ENCODE data around the gene CAP2.

CAP2 gene

DNA sequence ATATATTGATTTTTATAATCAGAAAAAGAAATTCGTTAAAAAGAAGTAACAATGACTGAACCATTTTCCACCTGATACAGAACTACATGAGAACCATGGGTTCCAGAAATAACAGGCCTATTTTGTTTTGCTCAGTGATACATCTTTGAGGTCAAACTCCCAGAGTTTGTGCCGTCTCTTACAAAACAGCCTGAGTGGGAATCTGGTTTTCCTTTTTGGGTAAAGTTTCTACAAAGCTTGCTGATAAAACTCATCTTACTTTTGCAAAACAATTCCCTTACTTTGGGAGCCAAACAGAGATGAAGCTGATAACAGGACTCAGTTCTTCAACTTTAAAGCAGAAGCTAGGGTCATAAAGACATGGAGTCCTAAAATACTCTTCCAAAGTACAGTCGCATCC, 108.0 kb downstream of the CAP2 start:
- WGBS, 2 donors (ENCODE audit: extremely low coverage in 2 of 2, insufficient read length in 2 of 2, insufficient replicate concordance in 1 of 2), result no CpG with 5 or more reads among the region's 3 CpGs
- Histone ChIP-seq H4K8ac (ENCODE audit: low read depth, low read length) (no peak overlapping the region), H3K27me3 (ENCODE audit: control insufficient read depth in 3 of 3, insufficient read depth in 3 of 3, low read depth in 1 of 3, low read length in 3 of 3) (no peaks in the 10 kb centered on the region)

DNA sequence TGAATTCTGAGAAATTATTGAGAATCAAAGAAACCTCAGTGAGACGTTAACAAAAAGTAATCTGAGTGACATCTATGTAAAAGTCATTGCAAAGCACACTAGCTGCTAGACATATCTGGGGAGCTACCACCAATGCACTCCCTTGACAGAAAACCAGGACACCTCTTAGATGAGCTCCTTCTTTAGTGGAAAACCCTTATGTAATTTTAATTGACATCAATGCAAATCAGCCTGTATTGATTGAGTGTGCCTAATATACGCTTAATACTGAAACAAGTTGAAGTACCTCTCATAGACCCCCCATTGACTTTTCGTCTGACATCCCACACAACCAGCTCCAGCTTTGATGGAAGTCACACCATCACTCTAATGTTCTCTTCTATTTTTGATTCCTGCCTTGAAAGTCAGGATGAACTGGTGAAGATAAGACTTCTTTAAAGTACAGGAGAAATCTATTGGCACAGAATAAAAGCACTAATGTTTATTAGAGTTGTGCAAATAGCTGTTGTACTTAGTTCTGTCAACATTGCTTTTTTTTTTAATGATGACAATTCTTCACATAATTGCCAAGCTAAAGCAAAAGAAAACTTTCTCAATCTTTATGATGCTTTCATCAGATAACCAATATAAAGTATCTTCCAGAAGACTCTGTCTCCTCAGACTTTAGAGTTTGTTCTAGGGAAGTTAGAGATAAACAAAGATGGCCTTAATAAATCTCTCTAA, 108.7 kb downstream of the CAP2 start:
- Histone ChIP-seq H3K27ac (replicated peaks; ENCODE audit: low read length) (no peak overlapping the region), H4K8ac (ENCODE audit: low read depth, low read length) (no peak overlapping the region), H3K79me1 (ENCODE audit: low read depth, low read length) (no peaks in the 10 kb centered on the region), H3K14ac (ENCODE audit: low read length) (no peak overlapping the region), H3K4ac (ENCODE audit: low read length) (no peak overlapping the region), H3K36me3 (replicated peaks in 1 of 2; ENCODE audit: control insufficient read depth in 2 of 2, insufficient read depth in 2 of 2, low read length in 2 of 2) (peaks cover 0 to under 1% of the 10 kb centered on the region in 2 donors), H2BK12ac (ENCODE audit: low read length) (no peak overlapping the region), H2AFZ (ENCODE audit: low read length) (no peak overlapping the region), H3K9me3 (replicated peaks in 1 of 2; ENCODE audit: control insufficient read depth in 2 of 2, insufficient read depth in 1 of 2, low read depth in 1 of 2, low read length in 2 of 2) (no peaks in the 10 kb centered on the region), H3K4me1 (ENCODE audit: control insufficient read depth in 2 of 2, insufficient read depth in 1 of 2, low read depth in 1 of 2, low read length in 2 of 2) (peaks cover 0 to 4% of the 10 kb centered on the region in 2 donors), H3K9ac (ENCODE audit: low read depth, low read length, poor library complexity) (no peak overlapping the region), H2BK120ac (ENCODE audit: low read depth, low read length) (no peak overlapping the region), H3K18ac (ENCODE audit: low read length) (no peak overlapping the region), H2BK15ac (ENCODE audit: low read length) (no peak overlapping the region), H2AK5ac (ENCODE audit: low read depth, low read length) (no peak overlapping the region), H4K91ac (ENCODE audit: low read depth, low read length, poor library complexity) (no peak overlapping the region), H3K27me3 (ENCODE audit: control insufficient read depth in 3 of 3, insufficient read depth in 3 of 3, low read depth in 1 of 3, low read length in 3 of 3) (no peaks in the 10 kb centered on the region), H3K4me3 (ENCODE audit: low read length in 2 of 2) (no peak overlapping the region), H3K4me2 (ENCODE audit: insufficient read depth, low read length, poor library complexity, severe bottlenecking) (no peak overlapping the region), H2BK5ac (ENCODE audit: low read length) (no peak overlapping the region), H3K23ac (ENCODE audit: low read depth, low read length, poor library complexity) (no peak overlapping the region)
- no peak for DNase-seq (ENCODE audit: low spot score)
- WGBS, 2 donors (ENCODE audit: extremely low coverage in 2 of 2, insufficient read length in 2 of 2, insufficient replicate concordance in 1 of 2), result no CpG with 5 or more reads among the region's 3 CpGs

More for the DNA sequence above, 108.0 kb downstream of the CAP2 start:
- H3K36me3 ChIP-seq (replicated peaks in 1 of 2; ENCODE audit: control insufficient read depth in 2 of 2, insufficient read depth in 2 of 2, low read length in 2 of 2), result no peaks in the 10 kb centered on the region
- H2BK15ac ChIP-seq (ENCODE audit: low read length), result no peak overlapping the region
- peaks cover 0 to 4% of the 10 kb centered on the region in 2 donors for H3K4me1 ChIP-seq (ENCODE audit: control insufficient read depth in 2 of 2, insufficient read depth in 1 of 2, low read depth in 1 of 2, low read length in 2 of 2)
- no peak overlapping the region for H2AFZ ChIP-seq (ENCODE audit: low read length)
- no peak for DNase-seq (ENCODE audit: low spot score)
- H3K4me3 ChIP-seq (ENCODE audit: low read length in 2 of 2), result no peak overlapping the region
- no peak overlapping the region for H4K91ac ChIP-seq (ENCODE audit: low read depth, low read length, poor library complexity)
- no peaks in the 10 kb centered on the region for H3K79me1 ChIP-seq (ENCODE audit: low read depth, low read length)
- H3K27ac ChIP-seq (replicated peaks; ENCODE audit: low read length), result no peak overlapping the region
- H3K9ac ChIP-seq (ENCODE audit: low read depth, low read length, poor library complexity), result no peak overlapping the region
- no peak overlapping the region for H2BK5ac ChIP-seq (ENCODE audit: low read length)
- H3K14ac ChIP-seq (ENCODE audit: low read length), result no peak overlapping the region
- no peaks in the 10 kb centered on the region for H3K9me3 ChIP-seq (replicated peaks in 1 of 2; ENCODE audit: control insufficient read depth in 2 of 2, insufficient read depth in 1 of 2, low read depth in 1 of 2, low read length in 2 of 2)
- H3K4ac ChIP-seq (ENCODE audit: low read length), result no peak overlapping the region
- H3K18ac ChIP-seq (ENCODE audit: low read length), result no peak overlapping the region
- H2AK5ac ChIP-seq (ENCODE audit: low read depth, low read length), result no peak overlapping the region
- H3K4me2 ChIP-seq (ENCODE audit: insufficient read depth, low read length, poor library complexity, severe bottlenecking), result no peak overlapping the region
- H2BK120ac ChIP-seq (ENCODE audit: low read depth, low read length), result no peak overlapping the region
- H2BK12ac ChIP-seq (ENCODE audit: low read length), result no peak overlapping the region
- H3K23ac ChIP-seq (ENCODE audit: low read depth, low read length, poor library complexity), result no peak overlapping the region

DNA sequence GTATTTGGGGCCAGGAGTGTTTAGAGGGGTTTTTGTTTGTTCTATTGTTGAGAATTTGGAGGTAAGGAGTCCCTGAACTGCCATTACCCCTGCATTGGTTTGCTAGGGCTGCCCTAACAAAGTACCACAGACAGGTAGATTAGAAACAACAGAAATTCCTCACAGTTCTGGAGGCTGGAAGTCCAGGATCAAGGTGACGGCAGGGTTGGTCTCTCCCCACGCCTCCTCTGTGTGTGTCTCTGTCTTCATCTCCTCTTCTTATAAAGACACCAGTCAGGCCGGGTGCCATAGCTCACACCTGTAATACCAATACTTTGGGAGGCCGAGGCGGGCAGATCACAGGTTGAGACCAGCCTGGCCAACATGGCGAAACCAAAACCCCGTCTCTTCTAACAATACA, 109.7 kb downstream of the CAP2 start:
- DNase-seq (ENCODE audit: low spot score), result no peak
- Histone ChIP-seq H3K9ac (ENCODE audit: low read depth, low read length, poor library complexity) (no peak overlapping the region), H3K18ac (ENCODE audit: low read length) (no peak overlapping the region), H3K14ac (ENCODE audit: low read length) (no peak overlapping the region), H3K36me3 (replicated peaks in 1 of 2; ENCODE audit: control insufficient read depth in 2 of 2, insufficient read depth in 2 of 2, low read length in 2 of 2) (peaks cover 2% of the 10 kb centered on the region in 2 donors), H3K27me3 (ENCODE audit: control insufficient read depth in 3 of 3, insufficient read depth in 3 of 3, low read depth in 1 of 3, low read length in 3 of 3) (no peaks in the 10 kb centered on the region), H2BK15ac (ENCODE audit: low read length) (no peak overlapping the region), H3K79me1 (ENCODE audit: low read depth, low read length) (no peaks in the 10 kb centered on the region), H3K23ac (ENCODE audit: low read depth, low read length, poor library complexity) (no peak overlapping the region), H4K8ac (ENCODE audit: low read depth, low read length) (no peak overlapping the region), H2AFZ (ENCODE audit: low read length) (no peak overlapping the region), H3K4me2 (ENCODE audit: insufficient read depth, low read length, poor library complexity, severe bottlenecking) (no peak overlapping the region), H2BK12ac (ENCODE audit: low read length) (no peak overlapping the region), H2BK120ac (ENCODE audit: low read depth, low read length) (no peak overlapping the region), H2AK5ac (ENCODE audit: low read depth, low read length) (no peak overlapping the region), H3K4me1 (ENCODE audit: control insufficient read depth in 2 of 2, insufficient read depth in 1 of 2, low read depth in 1 of 2, low read length in 2 of 2) (peaks cover 0 to under 1% of the 10 kb centered on the region in 2 donors), H3K9me3 (replicated peaks in 1 of 2; ENCODE audit: control insufficient read depth in 2 of 2, insufficient read depth in 1 of 2, low read depth in 1 of 2, low read length in 2 of 2) (no peaks in the 10 kb centered on the region), H3K4ac (ENCODE audit: low read length) (no peak overlapping the region), H4K91ac (ENCODE audit: low read depth, low read length, poor library complexity) (no peak overlapping the region), H3K4me3 (ENCODE audit: low read length in 2 of 2) (no peak overlapping the region), H2BK5ac (ENCODE audit: low read length) (no peak overlapping the region), H3K27ac (replicated peaks; ENCODE audit: low read length) (no peak overlapping the region)
- no CpG with 5 or more reads among the region's 7 CpGs for WGBS, 2 donors (ENCODE audit: extremely low coverage in 2 of 2, insufficient read length in 2 of 2, insufficient replicate concordance in 1 of 2)

DNA sequence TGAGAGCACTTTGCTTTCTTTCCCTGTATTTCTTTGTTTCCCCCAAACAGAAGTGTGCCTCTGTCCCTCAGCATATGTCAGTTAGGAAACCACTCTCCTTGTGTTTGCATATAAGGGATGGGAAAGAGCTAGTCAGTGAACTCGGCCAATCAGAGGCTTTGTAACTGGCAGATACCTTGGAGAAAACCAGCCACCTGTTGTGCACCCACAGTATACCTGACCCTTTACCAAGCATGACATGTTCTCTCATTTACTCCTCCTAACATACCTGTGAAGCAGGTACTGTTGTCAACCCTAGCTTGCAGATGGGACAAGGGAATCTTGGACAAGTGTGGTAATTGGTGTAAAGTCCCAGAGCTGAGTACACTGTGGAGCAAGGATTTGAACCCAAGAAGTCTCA, 110.6 kb downstream of the CAP2 start:
- WGBS, 2 donors (ENCODE audit: extremely low coverage in 2 of 2, insufficient read length in 2 of 2, insufficient replicate concordance in 1 of 2), result no CpG with 5 or more reads among the region's 1 CpG
- no peak overlapping the region for H3K23ac ChIP-seq (ENCODE audit: low read depth, low read length, poor library complexity)
- no peak overlapping the region for H2BK5ac ChIP-seq (ENCODE audit: low read length)
- H3K4me2 ChIP-seq (ENCODE audit: insufficient read depth, low read length, poor library complexity, severe bottlenecking), result no peak overlapping the region
- H3K4me3 ChIP-seq (ENCODE audit: low read length in 2 of 2), result no peak overlapping the region
- H3K14ac ChIP-seq (ENCODE audit: low read length), result no peak overlapping the region
- peaks cover 2 to 4% of the 10 kb centered on the region in 2 donors for H3K36me3 ChIP-seq (replicated peaks in 1 of 2; ENCODE audit: control insufficient read depth in 2 of 2, insufficient read depth in 2 of 2, low read length in 2 of 2)
- no peak overlapping the region for H2BK15ac ChIP-seq (ENCODE audit: low read length)
- no peak overlapping the region for H2BK120ac ChIP-seq (ENCODE audit: low read depth, low read length)
- H3K9ac ChIP-seq (ENCODE audit: low read depth, low read length, poor library complexity), result no peak overlapping the region
- no peaks in the 10 kb centered on the region for H3K4me1 ChIP-seq (ENCODE audit: control insufficient read depth in 2 of 2, insufficient read depth in 1 of 2, low read depth in 1 of 2, low read length in 2 of 2)
- no peak for DNase-seq (ENCODE audit: low spot score)
- H3K27me3 ChIP-seq (ENCODE audit: control insufficient read depth in 3 of 3, insufficient read depth in 3 of 3, low read depth in 1 of 3, low read length in 3 of 3), result no peaks in the 10 kb centered on the region
- H3K18ac ChIP-seq (ENCODE audit: low read length), result no peak overlapping the region
- no peaks in the 10 kb centered on the region for H3K79me1 ChIP-seq (ENCODE audit: low read depth, low read length)
- no peak overlapping the region for H3K4ac ChIP-seq (ENCODE audit: low read length)
- no peak overlapping the region for H3K27ac ChIP-seq (replicated peaks; ENCODE audit: low read length)
- H2BK12ac ChIP-seq (ENCODE audit: low read length), result no peak overlapping the region
- H2AK5ac ChIP-seq (ENCODE audit: low read depth, low read length), result no peak overlapping the region
- no peak overlapping the region for H4K91ac ChIP-seq (ENCODE audit: low read depth, low read length, poor library complexity)
- no peak overlapping the region for H4K8ac ChIP-seq (ENCODE audit: low read depth, low read length)
- H2AFZ ChIP-seq (ENCODE audit: low read length), result no peak overlapping the region
- H3K9me3 ChIP-seq (replicated peaks in 1 of 2; ENCODE audit: control insufficient read depth in 2 of 2, insufficient read depth in 1 of 2, low read depth in 1 of 2, low read length in 2 of 2), result no peaks in the 10 kb centered on the region
